GM12874 (cell line): ENCODE results near the gene MRPS27.

Experiments
- CTCF ChIP-seq: IDR thresholded peaks from 2 replicates; pipeline ENCODE4 v1.5.1; 2011; ENCODE audit warnings: low read depth, mild to moderate bottlenecking, control low read depth, low read length, moderate library complexity; ENCODE audit not compliant: insufficient read depth

MRPS27 gene

DNA sequence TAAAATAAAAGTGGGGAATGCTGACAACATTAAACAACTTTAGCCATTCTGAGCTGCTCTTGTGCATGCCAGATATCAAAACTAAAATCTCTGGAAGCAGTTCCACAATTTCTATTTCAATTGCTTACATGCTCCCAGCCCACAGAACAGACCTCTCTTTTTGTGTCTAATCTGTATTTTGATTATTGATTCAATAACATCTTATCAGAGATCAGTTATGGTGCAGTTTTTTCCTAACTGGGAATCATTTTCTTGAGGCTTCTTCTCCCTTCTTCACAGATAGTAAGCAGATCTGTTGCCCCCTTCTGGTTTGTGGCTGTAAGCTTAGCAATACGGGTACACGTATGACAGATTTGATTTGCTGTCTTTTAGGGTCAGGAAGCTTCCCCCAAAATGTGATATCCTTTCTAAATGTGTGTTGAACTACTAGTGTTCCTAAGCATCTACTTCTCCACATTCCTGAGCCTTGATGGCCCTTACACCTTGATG, 39.4 kb downstream of the MRPS27 start:
- peak; percentile 12; the same call in 1 of the 2 replicates for TF ChIP-seq CTCF

DNA sequence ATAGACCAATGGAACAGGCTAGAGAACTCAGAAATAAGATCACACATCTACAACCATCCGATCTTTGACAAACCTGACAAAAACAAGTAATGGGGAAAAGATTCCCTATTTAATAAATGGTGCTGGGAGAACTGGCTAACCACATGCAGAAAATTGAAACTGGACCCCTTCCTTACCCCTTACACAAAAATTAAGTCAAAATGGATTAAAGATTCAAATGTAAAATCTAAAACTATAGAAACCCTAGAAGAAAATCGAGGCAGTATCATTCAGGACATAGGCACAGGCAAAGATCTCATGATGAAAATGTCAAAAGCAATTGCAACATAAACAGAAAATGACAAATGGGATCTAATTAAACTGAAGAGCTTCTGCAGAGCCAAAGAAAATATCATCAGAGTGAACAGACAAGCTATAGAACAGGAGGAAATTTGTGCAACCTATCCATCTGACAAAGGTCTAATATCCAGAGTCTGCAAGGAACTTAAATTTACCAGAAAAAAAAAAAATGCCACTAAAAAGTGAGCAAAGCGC, 43.8 kb downstream of the MRPS27 start:
- TF ChIP-seq CTCF, result no peak

- no peak for TF ChIP-seq CTCF
Measured at GRCh38 chr5:72273547-72273946, 46.5 kb downstream of the MRPS27 start.

- TF ChIP-seq CTCF, result no peak
Measured at GRCh38 chr5:72272398-72272797, 47.6 kb downstream of the MRPS27 start.

- no peak for TF ChIP-seq CTCF
Measured at GRCh38 chr5:72271702-72272101, 48.3 kb downstream of the MRPS27 start.

- no peak for TF ChIP-seq CTCF
Measured at GRCh38 chr5:72270037-72270436, 50.0 kb downstream of the MRPS27 start.

GRCh38 chr5:72269411-72269780, 50.6 kb downstream of the MRPS27 start:
- no peak for TF ChIP-seq CTCF

- TF ChIP-seq CTCF, result peak; percentile 69; the same call in 1 of the 2 replicates
Measured at GRCh38 chr5:72268753-72269410, 51.2 kb downstream of the MRPS27 start.
